Uterus (tissue), 4 donors: ENCODE measurements around the gene IRAK1. TPM values are rescaled to one million over a fixed set of nuclear protein-coding genes. Genes with fewer than 3 reads are reported as not detected.
A peak's percentile ranks its signal among the peaks of the same experiment; 100 is the strongest.

Source experiments
- DNase-seq, 2 donors: peaks; one replicate each; pipeline ENCODE4 v3.0.0-alpha.2; 2019 to 2020
- H3K27ac ChIP-seq, 2 donors: fragments of 200-600 bp; sonication (generic); 1 replicate in 1 of 2; 2 replicates in 1 of 2; pipeline ENCODE4 v1.5.1; 2016 to 2018
- H3K27me3 ChIP-seq, 2 donors: fragments of 200-600 bp; sonication (generic); one replicate each; pipeline ENCODE4 v1.5.1; 2018 to 2019; ENCODE audit warnings: control low read depth in 1 of 2
- H3K36me3 ChIP-seq, 2 donors: fragments of 200-600 bp; sonication (generic); one replicate each; pipeline ENCODE4 v1.5.1; 2019; ENCODE audit warnings: control low read depth in 1 of 2
- H3K4me1 ChIP-seq, 2 donors: fragments of 200-600 bp; sonication (generic); one replicate each; pipeline ENCODE4 v1.5.1; 2018 to 2019; ENCODE audit warnings: control low read depth in 1 of 2
- H3K4me3 ChIP-seq, 2 donors: fragments of 200-600 bp; sonication (generic); 1 replicate in 1 of 2; 2 replicates in 1 of 2; pipeline ENCODE4 v1.5.1; 2018 to 2019; ENCODE audit warnings: mild to moderate bottlenecking in 1 of 2
- H3K9me3 ChIP-seq, 2 donors: fragments of 200-600 bp; sonication (generic); one replicate each; pipeline ENCODE4 v1.5.1; 2019; ENCODE audit warnings: control low read depth in 1 of 2
- POLR2A ChIP-seq, 2 donors: fragments of 450-650 bp; IDR thresholded peaks; one replicate each; pipeline ENCODE4 v1.6.1; 2016; ENCODE audit warnings: antibody characterized with exemption in 2 of 2, mild to moderate bottlenecking in 1 of 2, moderate library complexity in 1 of 2
- intact Hi-C: fragments of 100-400 bp; cut with DNase I; formaldehyde crosslinking; loops from one replicate; pipeline ENCODE4 v1.15.1; 2023; ENCODE audit warnings: low total_unique reads
- total RNA-seq, 4 donors: library from RNA; depleted of rRNA in 3 of 4; stranded (reverse); fragments of >200 nt in 3 of 4; gene quantifications; one replicate each; pipeline versions ENCODE4 v1.1.0 to v1.2.4, GENCODE V29; 2014 to 2023
- TF ChIP-seq, protein P1 (sequence below), 4 experiments: fragments of 200-600 bp in 2 of 4; fragments of 450-650 bp in 2 of 4; sonication (generic) in 2 of 4; IDR thresholded peaks; one replicate each; pipeline ENCODE4 v1.5.1; 2016 to 2019; ENCODE audit warnings: antibody characterized with exemption in 4 of 4, mild to moderate bottlenecking in 2 of 4, moderate library complexity in 1 of 4
- donor health status: DM: yes; HTN: yes; CAD: no.

Gene IRAK1
- total RNA-seq, 4 donors from 2014 or later = 9.7 to 52.6 (median 35.8) TPM

DNA sequence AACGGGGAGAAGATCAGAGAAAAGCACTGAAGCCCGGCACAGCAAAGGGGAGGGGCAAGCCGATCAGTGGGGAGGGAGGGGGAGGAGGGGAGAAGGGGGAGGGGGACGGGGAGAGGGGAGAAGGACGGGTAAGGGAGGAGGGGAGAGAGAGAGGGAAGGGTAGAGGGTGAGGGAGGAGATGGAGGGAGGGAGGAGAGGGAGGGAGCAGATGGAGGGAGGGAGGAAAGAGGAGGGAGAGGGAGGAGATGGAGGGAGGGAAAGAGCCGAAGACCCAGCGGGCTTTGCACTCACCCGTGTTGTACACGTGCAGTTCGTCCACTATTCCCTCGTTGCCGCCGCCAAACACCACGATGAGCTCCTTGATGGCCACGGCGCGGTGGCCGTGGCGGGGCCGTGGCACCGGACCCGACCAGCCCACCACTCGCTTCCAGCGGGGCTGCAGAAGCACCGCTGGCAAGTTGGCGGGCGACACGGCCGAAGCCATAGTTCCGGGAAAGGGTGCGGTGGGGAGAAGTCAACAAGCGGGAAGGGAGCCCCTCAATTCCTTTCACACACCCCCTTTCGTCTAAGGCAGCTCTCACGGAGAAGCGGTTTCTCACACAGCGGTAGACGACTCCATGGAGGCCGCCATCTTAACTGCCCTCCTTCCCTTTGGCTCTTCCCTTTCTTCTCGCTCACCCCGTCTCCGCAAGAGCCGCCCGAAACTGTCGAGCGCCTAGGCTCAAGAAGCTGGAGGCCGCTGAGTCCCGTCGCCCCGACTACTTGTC lies 49.2 kb downstream of the IRAK1 start:
- peak; percentile 56 to 71 for DNase-seq
- Histone ChIP-seq H3K27ac (peak overlapping the region; percentile 99), H3K9me3 (no peaks in the 10 kb centered on the region), H3K27me3 (no peaks in the 10 kb centered on the region), H3K4me3 (peak overlapping the region; percentile 52 to 96), H3K36me3 (no peaks in the 10 kb centered on the region), H3K4me1 (peaks cover 0 to 5% of the 10 kb centered on the region in 2 donors)
- TF ChIP-seq, protein P1, sequence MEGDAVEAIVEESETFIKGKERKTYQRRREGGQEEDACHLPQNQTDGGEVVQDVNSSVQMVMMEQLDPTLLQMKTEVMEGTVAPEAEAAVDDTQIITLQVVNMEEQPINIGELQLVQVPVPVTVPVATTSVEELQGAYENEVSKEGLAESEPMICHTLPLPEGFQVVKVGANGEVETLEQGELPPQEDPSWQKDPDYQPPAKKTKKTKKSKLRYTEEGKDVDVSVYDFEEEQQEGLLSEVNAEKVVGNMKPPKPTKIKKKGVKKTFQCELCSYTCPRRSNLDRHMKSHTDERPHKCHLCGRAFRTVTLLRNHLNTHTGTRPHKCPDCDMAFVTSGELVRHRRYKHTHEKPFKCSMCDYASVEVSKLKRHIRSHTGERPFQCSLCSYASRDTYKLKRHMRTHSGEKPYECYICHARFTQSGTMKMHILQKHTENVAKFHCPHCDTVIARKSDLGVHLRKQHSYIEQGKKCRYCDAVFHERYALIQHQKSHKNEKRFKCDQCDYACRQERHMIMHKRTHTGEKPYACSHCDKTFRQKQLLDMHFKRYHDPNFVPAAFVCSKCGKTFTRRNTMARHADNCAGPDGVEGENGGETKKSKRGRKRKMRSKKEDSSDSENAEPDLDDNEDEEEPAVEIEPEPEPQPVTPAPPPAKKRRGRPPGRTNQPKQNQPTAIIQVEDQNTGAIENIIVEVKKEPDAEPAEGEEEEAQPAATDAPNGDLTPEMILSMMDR (IDR thresholded peaks at IDR 0.05) = no peak
- no peak for TF ChIP-seq POLR2A (IDR thresholded peaks at IDR 0.05)
- intact Hi-C loops = no loop called here

DNA sequence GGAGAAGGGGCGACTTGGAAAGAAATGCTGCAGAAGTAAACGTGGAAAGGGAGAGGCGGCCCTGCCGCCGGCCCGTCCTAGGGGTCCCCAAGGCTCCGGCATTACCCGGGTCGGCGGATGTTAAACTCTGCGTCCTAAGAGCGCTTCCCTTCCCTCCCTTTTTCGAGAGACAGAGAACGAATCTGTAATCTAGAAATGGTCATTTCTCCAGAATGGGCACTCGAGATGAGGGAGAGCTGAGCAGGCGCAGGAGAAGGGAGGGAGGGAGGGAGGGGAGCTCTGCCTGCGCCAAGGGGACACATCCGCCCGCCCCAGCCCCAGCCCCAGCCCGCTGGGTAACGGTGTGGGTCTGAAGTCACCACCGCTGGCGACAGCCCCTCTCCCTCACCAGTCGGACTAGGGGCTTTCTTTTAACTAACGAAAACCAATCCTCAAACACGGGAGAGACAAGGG lies 49.8 kb downstream of the IRAK1 start:
- intact Hi-C loops = no loop called here
- Histone ChIP-seq H3K27me3 (no peaks in the 10 kb centered on the region), H3K9me3 (no peaks in the 10 kb centered on the region), H3K27ac (peak overlapping the region; percentile 99), H3K4me3 (peak overlapping the region; percentile 52 to 96), H3K36me3 (no peaks in the 10 kb centered on the region), H3K4me1 (peaks cover 0 to 5% of the 10 kb centered on the region in 2 donors)
- TF ChIP-seq, protein P1 (IDR thresholded peaks at IDR 0.05) = no peak
- TF ChIP-seq POLR2A (IDR thresholded peaks at IDR 0.05) = no peak
- DNase-seq = peak in 1 of 2 donors; percentile 46

DNA sequence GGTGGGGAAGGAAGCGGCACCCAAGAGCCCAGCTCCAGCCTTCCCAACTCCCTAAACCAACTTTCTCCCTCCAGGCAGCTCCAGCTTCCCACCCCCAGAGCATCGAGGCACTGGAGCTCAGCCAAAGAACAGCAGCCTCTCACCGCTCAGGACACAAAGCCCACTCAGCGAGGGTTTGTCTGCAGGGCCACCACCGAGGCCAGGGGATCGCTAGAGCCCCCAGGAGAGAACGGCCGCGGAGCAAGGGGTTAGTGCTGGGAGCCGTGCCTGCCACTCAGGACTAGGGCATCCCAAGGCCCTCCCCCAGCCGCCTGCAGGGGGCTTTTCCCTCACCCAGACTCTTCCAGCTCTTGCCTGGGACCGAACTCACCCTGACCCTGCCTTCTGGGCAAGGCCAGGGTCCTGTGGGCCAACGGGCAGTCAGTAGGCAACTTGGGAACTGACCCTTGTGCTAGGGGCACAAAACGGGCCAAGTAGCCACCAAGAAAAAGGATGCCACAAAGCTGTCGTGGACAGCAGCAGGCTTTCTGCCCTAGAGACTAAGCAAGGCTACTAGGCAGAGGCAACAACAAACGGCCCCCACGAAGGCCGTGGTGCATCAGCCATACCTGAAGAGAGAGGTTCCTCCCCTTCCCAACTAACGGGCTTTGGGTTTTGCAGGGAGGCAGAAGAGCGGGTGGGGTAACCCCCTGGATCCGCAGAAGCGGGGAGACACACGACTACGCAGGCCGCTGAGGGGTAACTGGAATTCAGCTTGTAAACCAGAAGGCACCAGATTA lies 50.4 kb downstream of the IRAK1 start:
- intact Hi-C loops = no loop called here
- Histone ChIP-seq H3K4me3 (peak overlapping the region; percentile 52 to 96), H3K27ac (peak overlapping the region; percentile 99), H3K36me3 (no peaks in the 10 kb centered on the region), H3K4me1 (peaks cover 0 to 5% of the 10 kb centered on the region in 2 donors), H3K9me3 (no peaks in the 10 kb centered on the region), H3K27me3 (no peaks in the 10 kb centered on the region)
- TF ChIP-seq POLR2A (IDR thresholded peaks at IDR 0.05) = no peak
- TF ChIP-seq, protein P1 (IDR thresholded peaks at IDR 0.05) = no peak
- DNase-seq = no peak

DNA sequence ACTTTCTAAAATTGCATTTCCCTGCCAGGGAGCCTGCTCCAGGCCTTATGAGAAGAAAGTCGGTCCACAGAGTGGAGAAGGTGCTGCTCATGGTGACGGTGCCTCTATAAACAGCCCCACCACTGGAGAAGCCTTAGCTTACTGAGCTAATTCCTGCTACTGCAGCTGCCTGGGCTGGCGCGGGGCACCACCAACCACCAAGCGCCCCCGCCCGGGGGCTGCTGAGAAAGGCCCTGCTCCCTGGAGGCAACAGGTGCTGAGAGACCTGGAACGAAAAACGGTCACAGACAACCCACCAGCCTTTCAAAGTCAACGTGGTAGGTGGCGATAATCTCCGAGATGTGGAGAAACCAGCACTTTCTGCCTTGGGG lies 51.0 kb downstream of the IRAK1 start:
- intact Hi-C loops = no loop called here
- Histone ChIP-seq H3K27ac (peak overlapping the region; percentile 99), H3K4me1 (peaks cover 0 to 4% of the 10 kb centered on the region in 2 donors), H3K36me3 (no peaks in the 10 kb centered on the region), H3K27me3 (no peaks in the 10 kb centered on the region), H3K9me3 (no peaks in the 10 kb centered on the region), H3K4me3 (peak overlapping the region in 1 of 2 donors; percentile 52)
- TF ChIP-seq, protein P1 (IDR thresholded peaks at IDR 0.05) = no peak
- TF ChIP-seq POLR2A (IDR thresholded peaks at IDR 0.05) = no peak
- no peak for DNase-seq

DNA sequence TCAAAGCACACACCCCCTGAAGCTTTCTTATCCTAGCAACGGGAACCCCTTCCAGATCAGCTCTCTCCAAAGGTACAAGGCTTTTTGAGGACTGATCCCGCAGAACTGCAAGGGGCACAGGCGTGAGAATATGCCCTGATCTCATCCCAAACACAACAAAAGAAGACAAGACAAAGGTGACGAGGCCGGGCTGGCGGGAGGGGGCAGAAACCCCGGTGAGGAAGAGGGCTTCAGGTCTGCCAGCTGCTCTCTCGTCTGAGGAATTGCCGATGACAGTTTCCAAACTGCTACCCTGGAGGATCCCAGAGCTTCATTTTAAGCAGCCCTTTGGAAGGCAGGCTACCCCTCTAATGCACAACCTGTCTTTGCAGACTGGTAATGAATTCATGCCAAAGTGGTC lies 51.4 kb downstream of the IRAK1 start:
- no peaks in the 10 kb centered on the region for H3K27me3 ChIP-seq
- intact Hi-C loops = no loop called here
- H3K36me3 ChIP-seq = no peaks in the 10 kb centered on the region
- no peaks in the 10 kb centered on the region for H3K4me1 ChIP-seq
- H3K9me3 ChIP-seq = no peaks in the 10 kb centered on the region
- H3K27ac ChIP-seq = peak overlapping the region; percentile 99
- no peak for TF ChIP-seq POLR2A (IDR thresholded peaks at IDR 0.05)
- TF ChIP-seq, protein P1 (IDR thresholded peaks at IDR 0.05) = no peak
- no peak for DNase-seq
- no peak overlapping the region for H3K4me3 ChIP-seq
